H1 (cell line): ENCODE results near the gene THRB.

Experiments used
- BCL11A ChIP-seq, 2 experiments: IDR thresholded peaks; one replicate each; pipeline ENCODE4 v1.6.1; 2011; ENCODE audit warnings: low read depth in 2 of 2, low read length in 2 of 2, mild to moderate bottlenecking in 2 of 2
- BRCA1 ChIP-seq: IDR thresholded peaks from 2 replicates; pipeline ENCODE4 v1.6.1; 2012; ENCODE audit warnings: low read depth, low read length, improper control_type of control experiment
- CTCF ChIP-seq, 3 experiments: IDR thresholded peaks; 1 replicate in 2 of 3; 2 replicates in 1 of 3; pipeline versions ENCODE4 v1.5.1 to v1.6.1; 2011; ENCODE audit warnings: low read length in 3 of 3, mild to moderate bottlenecking in 3 of 3, inconsistent platforms in 2 of 3, low read depth in 1 of 3, moderate library complexity in 1 of 3; ENCODE audit not compliant: insufficient read depth in 1 of 3; ENCODE audit errors: control extremely low read depth in 1 of 3
- EZH2 ChIP-seq: fragments of 200-600 bp; sonication (generic); IDR thresholded peaks from 2 replicates; pipeline ENCODE4 v1.7.1; 2012; ENCODE audit warnings: low read depth, mild to moderate bottlenecking, moderate library complexity, low read length, inconsistent platforms; ENCODE audit not compliant: severe bottlenecking
- GABPA ChIP-seq: IDR thresholded peaks from 2 replicates; pipeline ENCODE4 v1.6.1; 2011; ENCODE audit warnings: mild to moderate bottlenecking, low read length, moderate library complexity, borderline replicate concordance; ENCODE audit not compliant: insufficient read depth
- JUN ChIP-seq: IDR thresholded peaks from 2 replicates; pipeline ENCODE4 v1.6.1; 2011; ENCODE audit warnings: low read depth, mild to moderate bottlenecking, improper control_type of control experiment, low read length
- MAX ChIP-seq: IDR thresholded peaks from 2 replicates; pipeline ENCODE4 v1.6.1; 2012; ENCODE audit warnings: inconsistent platforms
- POLR2A ChIP-seq, 2 experiments: IDR thresholded peaks; 1 replicate in 1 of 2; 2 replicates in 1 of 2; pipeline ENCODE4 v1.6.1; 2011; ENCODE audit warnings: low read depth in 2 of 2, low read length in 2 of 2, mild to moderate bottlenecking in 2 of 2; ENCODE audit errors: control extremely low read depth in 1 of 2
- POLR2AphosphoS5 ChIP-seq: IDR thresholded peaks from 2 replicates; pipeline ENCODE4 v1.6.1; 2011; ENCODE audit warnings: low read depth, low read length
- SP4 ChIP-seq: IDR thresholded peaks from 2 replicates; pipeline ENCODE4 v1.6.1; 2012; ENCODE audit warnings: low read length, inconsistent platforms
- TCF12 ChIP-seq: IDR thresholded peaks from 2 replicates; pipeline ENCODE4 v1.6.1; 2011; ENCODE audit warnings: low read depth, mild to moderate bottlenecking, low read length
- USF2 ChIP-seq: IDR thresholded peaks from 2 replicates; pipeline ENCODE4 v1.6.1; 2011; ENCODE audit warnings: low read length, improper control_type of control experiment

GRCh38 chr3:24351779-24352469 is 142.7 kb downstream of the THRB start:
- TF ChIP-seq GABPA (no peak), BRCA1 (no peak), CTCF (IDR thresholded peaks at IDR 0.05; ENCODE audit: control extremely low read depth in 1 of 3, insufficient read depth in 1 of 3, low read depth in 1 of 3, low read length in 3 of 3) (no peak), USF2 (no peak), EZH2 (no peak), POLR2A (IDR thresholded peaks at IDR 0.05; ENCODE audit: control extremely low read depth in 1 of 2, low read depth in 2 of 2, low read length in 2 of 2) (no peak), JUN (no peak), SP4 (no peak), POLR2AphosphoS5 (no peak), BCL11A (IDR thresholded peaks at IDR 0.05; ENCODE audit: low read depth in 2 of 2, low read length in 2 of 2) (no peak), MAX (no peak), TCF12 (no peak)
